Kidney epithelial cell (primary cell): ENCODE results near the gene PYGM. TPM values are rescaled to one million over a fixed set of nuclear protein-coding genes. Genes with fewer than 3 reads are reported as not detected.

Source experiments
- DNase-seq: peaks from one replicate; pipeline ENCODE4 v3.0.0-alpha.2; 2010; ENCODE audit warnings: low read depth
- H3K27me3 ChIP-seq: 2 replicates; pipeline ENCODE4 v1.6.0; 2011; ENCODE audit warnings: low read length; ENCODE audit not compliant: control insufficient read depth, insufficient read depth
- H3K36me3 ChIP-seq: 2 replicates; pipeline ENCODE4 v1.5.1; 2011; ENCODE audit warnings: low read length; ENCODE audit not compliant: control insufficient read depth, insufficient read depth
- H3K4me3 ChIP-seq: 2 replicates; pipeline ENCODE4 v1.5.1; 2011; ENCODE audit warnings: low read depth, mild to moderate bottlenecking, control low read depth, low read length
- CTCF ChIP-seq: IDR thresholded peaks from 2 replicates; pipeline ENCODE4 v1.5.1; 2011; ENCODE audit warnings: mild to moderate bottlenecking, moderate library complexity, low read length, control low read depth, inconsistent platforms; ENCODE audit not compliant: insufficient read depth, poor library complexity, severe bottlenecking
- total RNA-seq: library from RNA; depleted of rRNA; stranded (reverse); fragments of >200 nt; gene quantifications from 2 replicates; pipeline ENCODE4 v1.2.3, GENCODE V29; 2015

Gene PYGM
- total RNA-seq, 1 donor from 2014 or later = 0.17 TPM

- no peak for DNase-seq
- no peak overlapping the region for H3K4me3 ChIP-seq
- no peak for TF ChIP-seq CTCF
- H3K27me3 ChIP-seq = peaks cover 68% of the 10 kb centered on the region
- H3K36me3 ChIP-seq = no peaks in the 10 kb centered on the region
Observed at GRCh38 chr11:64712430-64713015, 47.3 kb downstream of the PYGM start.

GRCh38 chr11:64711956-64712362 lies 47.8 kb downstream of the PYGM start:
- no peak for TF ChIP-seq CTCF
- H3K27me3 ChIP-seq = peaks cover 63% of the 10 kb centered on the region
- H3K36me3 ChIP-seq = no peaks in the 10 kb centered on the region
- no peak overlapping the region for H3K4me3 ChIP-seq
- DNase-seq = no peak

GRCh38 chr11:64711138-64711955 lies 48.4 kb downstream of the PYGM start:
- TF ChIP-seq CTCF = no peak
- no peak overlapping the region for H3K4me3 ChIP-seq
- H3K36me3 ChIP-seq = no peaks in the 10 kb centered on the region
- DNase-seq = no peak
- peaks cover 56% of the 10 kb centered on the region for H3K27me3 ChIP-seq

- no peak for DNase-seq
- H3K27me3 ChIP-seq = peaks cover 49% of the 10 kb centered on the region
- H3K36me3 ChIP-seq = no peaks in the 10 kb centered on the region
- TF ChIP-seq CTCF = no peak
- no peak overlapping the region for H3K4me3 ChIP-seq
Observed at GRCh38 chr11:64710418-64711137, 49.2 kb downstream of the PYGM start.

GRCh38 chr11:64705501-64705900 lies 54.3 kb downstream of the PYGM start:
- Histone ChIP-seq H3K4me3 (no peak overlapping the region), H3K27me3 (peaks cover 18% of the 10 kb centered on the region), H3K36me3 (no peaks in the 10 kb centered on the region)
- DNase-seq = no peak
- TF ChIP-seq CTCF = no peak
